LHCN-M2 (cell line): Measurements from ENCODE around the gene SLC39A3. TPM values are rescaled to one million over a fixed set of nuclear protein-coding genes. Genes with fewer than 3 reads are reported as not detected.

ENCODE experiments used
- DNase-seq: peaks from one replicate; pipeline ENCODE4 v3.0.0-alpha.2; 2012; ENCODE audit warnings: low read depth
- polyA plus RNA-seq: library from polyadenylated mRNA; unstranded; fragments of >200 nt; gene quantifications from one replicate; pipeline ENCODE4 v1.2.1, GENCODE V29; 2012; ENCODE audit warnings: missing spikeins
- total RNA-seq: library from RNA; depleted of rRNA; stranded (reverse); fragments of >200 nt; gene quantifications from 2 replicates; pipeline ENCODE4 v1.2.3, GENCODE V29; 2014; rRNA removed

SLC39A3 gene, protein sequence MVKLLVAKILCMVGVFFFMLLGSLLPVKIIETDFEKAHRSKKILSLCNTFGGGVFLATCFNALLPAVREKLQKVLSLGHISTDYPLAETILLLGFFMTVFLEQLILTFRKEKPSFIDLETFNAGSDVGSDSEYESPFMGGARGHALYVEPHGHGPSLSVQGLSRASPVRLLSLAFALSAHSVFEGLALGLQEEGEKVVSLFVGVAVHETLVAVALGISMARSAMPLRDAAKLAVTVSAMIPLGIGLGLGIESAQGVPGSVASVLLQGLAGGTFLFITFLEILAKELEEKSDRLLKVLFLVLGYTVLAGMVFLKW
- 47.7 and 51.0 TPM in 2 replicates for total RNA-seq
- 33.4 TPM for polyA plus RNA-seq

DNA sequence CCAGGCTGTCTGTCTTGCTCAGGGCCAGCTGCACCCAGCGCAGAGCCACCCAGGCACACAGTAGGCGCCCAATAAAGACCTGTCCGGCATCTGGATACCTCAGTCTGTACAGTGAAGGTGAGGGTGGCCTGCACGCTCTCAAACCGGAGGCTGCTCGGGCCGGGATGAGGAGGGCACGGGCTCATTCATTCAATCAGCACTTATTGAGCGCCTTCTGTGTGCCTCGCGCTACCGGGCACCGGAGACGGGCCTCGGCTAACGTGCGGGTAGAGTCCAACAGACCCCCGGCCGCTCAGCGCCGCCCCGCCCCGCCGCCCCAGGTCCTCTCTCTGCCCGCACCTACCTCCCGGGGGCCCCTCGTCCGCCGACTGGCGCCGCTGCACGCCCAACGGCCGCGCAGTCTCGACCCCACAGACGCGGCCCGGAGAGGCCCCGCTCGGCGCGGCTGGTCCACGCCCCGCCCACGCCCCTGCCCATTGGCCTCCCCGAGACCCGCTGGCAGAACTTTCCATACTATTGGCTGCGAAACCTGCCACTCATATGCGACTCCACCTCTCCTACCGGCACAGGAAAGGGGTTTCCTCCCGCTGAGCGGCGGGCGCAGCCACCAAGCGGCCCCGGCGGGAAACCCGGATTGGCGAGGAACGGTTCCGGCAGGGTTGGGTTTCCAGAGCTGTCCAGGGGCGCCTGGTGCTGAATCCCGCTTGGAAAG is at the start of gene SLC39A3:
Gene SLC39A3, minus strand, starts transcription at position 416 of the 712 bp plus-strand sequence. CDS start 2,760 bp downstream, outside the sequence.
- DNase-seq, result peak; percentile 97

DNA sequence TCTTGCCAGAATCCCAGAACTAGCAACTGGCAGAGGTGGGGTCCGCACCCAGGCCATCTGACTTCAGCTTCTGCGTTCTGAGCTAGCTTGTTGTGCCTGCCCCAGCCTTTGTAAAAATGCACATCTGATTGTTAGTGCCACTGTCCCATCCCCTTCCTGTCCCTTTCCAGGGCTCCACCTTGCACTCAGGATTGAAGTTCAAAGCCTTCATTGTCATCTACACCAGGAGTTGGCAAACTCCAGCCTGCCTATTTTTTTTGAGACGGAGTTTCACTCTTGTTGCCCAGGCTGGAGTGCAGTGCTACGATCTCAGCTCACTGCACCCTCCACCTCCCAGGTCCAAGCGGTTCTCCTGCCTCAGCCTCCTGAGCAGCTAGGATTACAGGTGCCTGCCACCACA is 48.4 kb upstream of the SLC39A3 start:
- DNase-seq, result no peak

DNA sequence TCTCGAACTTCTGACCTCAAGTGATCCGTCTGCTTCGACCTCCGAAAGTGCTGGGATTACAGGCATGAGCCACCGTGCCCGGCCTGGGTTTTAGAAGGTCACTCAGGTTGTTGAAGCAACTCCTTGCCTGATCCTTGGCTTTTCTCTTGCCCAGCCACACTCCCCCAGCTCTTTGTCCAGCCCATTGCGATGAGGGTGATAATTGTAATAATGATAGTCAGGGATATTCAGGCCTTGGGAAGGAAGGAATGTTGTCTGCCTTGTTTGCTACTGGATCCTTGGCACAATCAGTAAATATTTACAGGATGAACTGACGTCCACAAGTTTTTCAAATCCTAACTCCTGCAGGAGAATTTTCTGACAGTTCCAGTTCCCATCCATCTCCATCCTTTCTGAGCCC is 47.3 kb upstream of the SLC39A3 start:
- DNase-seq, result no peak

DNA sequence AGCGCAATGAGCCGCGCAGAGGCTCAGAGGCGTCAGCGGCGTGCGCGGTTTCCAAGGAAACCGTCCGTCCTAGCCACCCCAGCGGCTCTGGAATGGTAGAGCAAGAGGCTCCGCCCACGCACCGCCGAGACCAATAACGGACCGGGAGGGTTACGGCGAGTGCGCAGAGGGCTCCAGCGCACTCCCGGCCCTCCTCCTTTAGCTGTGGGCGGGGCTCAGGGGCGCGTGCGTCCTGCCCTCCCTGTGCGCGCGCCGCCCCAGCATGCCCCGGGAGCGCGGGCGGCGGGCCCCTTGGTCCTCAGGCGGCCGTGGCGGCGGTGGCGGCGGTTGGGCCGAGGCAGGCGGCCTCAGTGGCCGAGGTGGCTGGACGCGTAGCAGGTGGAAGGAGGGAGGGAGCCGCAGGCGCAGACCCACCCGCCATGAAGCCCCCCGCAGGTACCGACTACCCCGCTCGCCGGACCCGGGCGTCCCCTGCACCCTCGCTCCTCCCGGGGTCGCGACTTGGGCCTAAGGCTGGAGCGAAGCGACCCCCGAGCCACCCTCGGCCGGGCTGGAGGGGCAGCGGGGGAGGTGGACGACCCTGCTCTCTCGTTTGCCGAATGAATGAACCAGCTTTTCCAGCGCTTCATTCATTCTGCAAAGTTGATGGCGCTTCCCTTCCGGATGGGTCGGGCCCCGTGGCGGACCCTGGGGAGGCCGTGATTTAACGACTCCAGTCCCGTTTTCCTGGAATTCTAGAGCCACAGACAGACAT is 45.6 kb upstream of the SLC39A3 start, which contains the start of gene THOP1:
Gene THOP1, plus strand, starts transcription at position 260 of the 754 bp plus-strand sequence. Its CDS starts 160 bp downstream, at position 420.
- DNase-seq, result peak; percentile 98

DNA sequence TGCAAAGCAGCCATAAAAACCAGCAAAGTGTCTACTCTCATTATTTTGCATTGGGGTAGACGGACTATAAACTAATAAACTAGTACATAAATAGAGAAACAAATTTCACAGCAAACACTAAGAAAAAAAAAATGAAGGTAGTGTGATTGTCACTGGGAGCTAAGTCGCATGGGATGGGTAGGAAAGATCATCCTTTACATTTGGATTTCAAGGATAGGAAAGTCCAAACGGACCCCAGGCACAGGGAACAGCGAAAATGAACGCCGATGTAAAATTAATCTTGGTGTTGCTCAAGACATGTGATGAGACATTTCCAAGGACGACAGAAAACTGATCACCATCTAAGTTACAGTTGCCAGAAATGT is 43.9 kb upstream of the SLC39A3 start:
- DNase-seq, result no peak

DNA sequence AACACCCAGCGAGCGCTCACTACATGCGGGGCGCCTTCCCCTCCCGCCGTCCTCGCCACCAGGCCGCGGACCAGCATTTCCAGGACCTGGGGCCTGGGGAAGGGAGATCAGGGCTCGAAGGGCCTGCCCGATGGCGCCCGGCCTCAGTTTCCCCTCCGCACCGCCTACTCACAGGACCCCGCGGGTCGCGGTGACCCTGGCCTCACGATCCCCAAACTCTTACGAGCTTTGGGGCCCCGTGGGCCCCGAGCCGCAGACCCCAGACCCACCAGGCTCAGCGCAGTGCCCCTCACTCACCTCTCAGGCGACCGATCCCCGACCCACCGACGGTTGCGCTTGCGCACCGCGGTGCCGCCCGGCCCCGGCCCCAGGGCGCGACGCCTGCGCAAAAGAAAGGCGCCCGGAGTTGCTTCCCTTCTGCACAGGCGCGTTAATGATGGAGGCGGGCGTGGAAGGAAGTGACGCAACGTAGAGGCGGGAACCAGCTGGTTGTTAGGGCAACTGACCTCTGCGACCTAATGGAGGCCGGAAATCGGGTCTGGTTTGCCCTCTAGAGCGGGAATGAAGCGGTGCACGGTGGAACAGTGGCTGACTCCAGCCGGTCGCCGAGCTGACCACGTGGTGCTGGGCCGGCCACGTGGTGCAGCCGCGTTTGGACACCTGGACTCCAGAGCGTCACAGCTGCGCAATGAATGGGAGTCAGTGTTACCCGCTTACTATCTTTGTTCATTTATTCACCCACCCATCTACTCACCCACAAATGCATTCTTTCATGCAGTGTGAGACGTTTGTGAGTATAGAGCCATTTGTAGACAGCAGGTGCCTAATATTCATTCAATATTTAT is 43.3 kb upstream of the SLC39A3 start, which contains the start of gene SGTA:
Gene SGTA, minus strand, starts transcription at position 338 of the 845 bp plus-strand sequence. CDS start 14,205 bp downstream, outside the sequence.
- DNase-seq, result peak; percentile 99

DNA sequence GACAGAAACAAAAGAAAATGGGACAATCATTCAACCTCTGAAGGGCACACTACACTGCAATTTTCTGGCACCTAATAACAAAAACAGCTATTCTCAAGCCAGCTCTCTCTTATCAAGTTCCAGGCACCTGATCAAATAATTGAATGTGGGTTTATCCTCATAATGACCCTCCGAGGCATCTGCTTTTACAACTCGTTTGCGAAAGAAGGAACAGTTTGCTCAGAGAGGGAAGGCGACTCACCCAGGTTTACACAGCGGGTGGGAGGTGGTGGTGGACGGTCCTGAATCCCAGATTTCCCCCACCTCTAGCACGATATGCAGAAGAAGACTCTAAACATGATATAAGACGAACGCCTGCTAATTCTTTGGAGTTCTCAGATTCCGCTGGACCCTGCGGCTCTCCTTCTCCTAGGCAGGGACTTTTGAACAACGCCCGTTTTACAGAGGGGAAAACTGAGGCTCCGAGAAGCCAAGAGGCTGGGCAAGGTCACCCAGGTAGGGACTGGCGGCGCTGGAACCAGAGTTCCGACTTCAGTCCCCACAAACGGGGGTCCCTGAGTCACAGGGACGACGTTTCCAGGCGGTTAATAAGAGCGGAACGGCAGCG is 42.6 kb upstream of the SLC39A3 start:
- DNase-seq, result no peak

DNA sequence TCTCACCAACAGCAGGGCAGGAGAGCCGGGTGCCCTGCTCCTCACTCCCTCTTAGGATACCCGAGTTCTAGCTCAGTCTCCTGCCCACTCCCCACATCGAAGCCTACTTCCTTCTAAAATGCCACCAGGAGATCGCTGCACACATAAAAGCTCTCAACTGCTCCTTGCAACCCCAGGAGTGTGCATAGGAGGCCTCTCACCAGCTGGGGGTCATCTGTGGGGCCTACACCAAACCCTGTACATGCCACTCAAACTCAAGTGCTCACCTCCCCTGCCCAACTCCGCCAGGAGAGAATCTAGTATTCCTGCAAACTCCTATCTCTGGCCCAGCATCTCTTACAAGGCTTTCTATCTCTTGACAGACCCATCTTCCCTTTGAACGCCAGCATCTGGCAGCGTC is 40.5 kb upstream of the SLC39A3 start:
- DNase-seq, result no peak

DNA sequence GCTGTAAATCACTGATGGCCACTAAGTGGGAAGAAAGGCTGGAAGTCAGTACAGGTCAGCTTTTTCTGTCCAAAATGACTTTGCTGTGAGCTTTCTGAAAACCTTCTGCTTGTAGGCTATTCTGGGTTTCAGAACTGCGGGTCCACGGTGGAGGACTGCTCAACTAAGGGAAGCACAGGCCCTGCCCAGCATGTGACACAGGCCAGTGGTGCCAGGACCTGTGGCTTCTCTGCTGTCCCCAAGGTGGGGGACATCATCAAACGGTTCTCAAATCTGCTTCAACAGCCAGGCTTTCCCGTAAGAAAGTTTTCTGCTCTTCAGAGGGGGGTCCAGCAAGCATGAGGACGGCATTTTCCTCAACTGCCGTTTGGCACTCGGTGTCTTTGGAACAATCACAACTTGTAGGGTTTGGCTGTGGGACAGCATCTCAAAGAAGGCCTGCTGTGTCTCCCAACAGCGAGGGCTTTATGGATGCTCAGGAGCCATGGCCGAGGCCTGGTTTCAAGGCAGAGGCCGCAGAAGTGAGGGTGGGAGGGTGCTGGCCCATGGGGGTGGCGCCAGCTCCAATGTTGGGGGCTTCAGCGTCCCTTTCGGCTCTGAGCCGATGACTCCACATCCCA is 39.4 kb upstream of the SLC39A3 start:
- no peak for DNase-seq

DNA sequence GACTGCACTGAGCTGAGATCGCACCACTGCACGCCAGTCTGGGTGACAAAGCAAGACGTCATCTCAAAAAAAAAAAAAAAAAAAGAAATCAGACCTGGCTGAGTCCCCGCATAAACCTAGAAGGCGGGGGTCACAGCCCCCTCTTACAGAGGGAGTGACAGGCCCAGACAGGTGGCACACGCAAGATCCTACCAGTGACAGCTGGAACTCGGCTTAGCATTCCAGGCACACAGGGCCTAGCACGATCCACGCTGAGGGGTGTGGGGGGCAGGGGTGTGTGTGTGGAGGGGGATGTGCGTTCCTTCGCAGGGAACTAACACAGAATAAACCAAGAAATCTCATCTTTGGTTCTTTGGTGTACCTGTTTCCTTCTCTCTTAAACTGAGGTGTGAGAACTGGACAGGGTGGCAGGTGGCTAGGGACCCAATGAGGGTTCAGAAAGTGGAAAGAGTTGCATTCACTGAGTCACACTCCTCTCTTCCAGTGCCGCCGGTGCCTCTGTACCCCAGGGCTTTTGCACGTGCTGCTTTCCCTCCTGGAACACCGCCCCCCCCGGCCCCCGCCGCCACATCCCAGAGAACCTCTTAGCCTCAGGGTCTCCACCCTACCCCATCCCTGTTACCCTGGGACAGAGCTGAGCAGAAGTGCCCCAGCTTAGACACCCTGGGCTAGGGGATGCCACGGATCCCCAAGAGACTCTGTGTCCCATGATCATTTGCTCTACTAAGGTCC is 38.3 kb upstream of the SLC39A3 start:
- DNase-seq, result no peak

DNA sequence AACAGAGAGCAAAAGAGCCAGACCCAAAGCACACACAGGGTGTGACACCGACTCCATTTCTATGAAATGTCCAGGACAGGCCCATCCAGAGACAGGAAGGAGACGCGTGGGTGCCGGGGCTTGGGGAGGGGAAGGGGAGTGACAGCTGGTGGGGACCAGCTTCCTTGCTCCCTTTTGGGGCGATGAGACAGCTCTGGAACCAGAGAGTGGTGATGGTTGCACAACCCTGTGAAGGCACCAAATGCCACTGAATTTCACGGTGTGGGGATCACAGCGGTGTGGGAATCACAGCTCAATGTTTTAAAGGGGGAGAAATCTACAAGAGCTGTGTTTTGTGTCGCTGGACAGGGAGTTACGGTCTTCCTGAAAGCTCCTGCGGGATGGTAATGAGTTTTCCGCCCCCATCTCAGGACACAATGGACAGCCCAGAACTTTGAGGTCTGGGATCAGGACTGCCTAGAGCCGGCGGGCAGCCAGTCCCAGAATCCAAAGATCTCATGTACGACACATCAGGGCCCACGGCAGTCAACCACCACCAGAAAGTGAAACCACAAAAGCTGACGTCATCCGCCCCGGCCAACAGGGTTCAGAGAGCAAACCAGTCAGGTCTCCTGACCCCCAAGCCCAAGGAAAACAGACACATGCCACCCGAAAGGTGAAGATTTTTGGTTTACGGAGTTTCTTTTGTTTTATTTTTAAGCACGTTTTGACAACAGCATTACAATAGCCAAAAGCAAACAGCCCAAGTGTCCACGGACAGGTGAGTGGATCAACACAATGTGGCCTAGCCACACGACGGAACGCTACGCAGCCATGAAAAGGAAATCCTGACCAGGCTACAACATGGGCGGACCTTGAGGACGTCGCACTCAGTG is 36.0 kb upstream of the SLC39A3 start:
- peak; percentile 85 for DNase-seq

DNA sequence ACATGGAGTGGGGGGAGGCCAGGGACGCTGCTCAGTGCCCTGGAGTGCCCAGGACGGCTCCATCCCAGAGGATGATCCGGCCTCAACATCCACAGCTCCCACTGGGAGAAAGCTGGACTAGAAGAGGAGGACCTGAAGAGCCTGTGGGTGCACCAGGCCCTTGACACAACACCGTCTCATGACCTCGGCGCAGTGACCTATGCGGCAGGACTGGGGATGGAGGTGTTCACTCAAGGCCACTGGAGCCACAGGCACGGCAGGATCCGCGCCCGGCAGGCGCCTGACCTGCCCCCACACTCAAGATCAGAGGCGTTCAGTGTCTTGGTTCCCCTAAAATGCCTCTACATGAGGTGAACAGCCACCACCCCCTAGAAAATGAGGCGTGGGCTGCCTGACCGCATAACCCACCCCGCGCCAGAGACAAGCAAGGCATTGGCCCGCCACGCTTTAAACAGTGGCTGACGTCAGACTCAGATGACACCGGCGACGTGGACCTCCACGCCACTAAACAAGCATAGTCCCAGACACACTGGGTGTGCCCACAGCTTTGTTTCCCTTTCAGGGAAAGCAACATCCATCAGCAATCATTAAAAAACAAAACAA is 35.2 kb upstream of the SLC39A3 start:
- DNase-seq, result no peak

DNA sequence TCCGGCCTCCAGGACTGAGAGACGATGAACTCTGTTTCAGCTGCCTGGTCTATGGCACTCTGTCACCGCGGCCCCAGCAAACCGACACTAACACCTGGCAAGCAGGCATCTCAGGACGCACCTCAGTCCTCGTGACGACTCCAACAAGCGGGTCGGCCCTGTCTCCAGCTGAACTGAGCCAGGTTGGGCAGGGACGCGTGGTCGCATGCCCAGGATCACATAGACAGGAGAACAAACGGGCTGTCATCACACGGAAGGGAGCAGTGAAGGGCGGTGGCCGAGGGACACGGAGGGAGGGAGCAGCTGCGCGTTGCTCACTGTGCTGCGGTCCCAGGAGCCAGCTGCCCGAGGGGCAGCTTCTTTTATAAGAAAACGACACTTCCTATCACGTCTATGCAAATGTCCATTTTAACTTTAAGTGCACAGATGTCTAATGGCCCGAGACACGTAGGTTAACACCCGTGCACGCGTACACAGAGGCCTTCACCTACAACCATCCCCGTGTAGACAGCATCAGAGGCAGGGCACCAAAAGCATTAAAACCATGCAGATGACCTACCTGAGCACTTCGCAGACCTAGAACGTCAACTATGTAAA is 34.4 kb upstream of the SLC39A3 start:
- DNase-seq, result no peak

DNA sequence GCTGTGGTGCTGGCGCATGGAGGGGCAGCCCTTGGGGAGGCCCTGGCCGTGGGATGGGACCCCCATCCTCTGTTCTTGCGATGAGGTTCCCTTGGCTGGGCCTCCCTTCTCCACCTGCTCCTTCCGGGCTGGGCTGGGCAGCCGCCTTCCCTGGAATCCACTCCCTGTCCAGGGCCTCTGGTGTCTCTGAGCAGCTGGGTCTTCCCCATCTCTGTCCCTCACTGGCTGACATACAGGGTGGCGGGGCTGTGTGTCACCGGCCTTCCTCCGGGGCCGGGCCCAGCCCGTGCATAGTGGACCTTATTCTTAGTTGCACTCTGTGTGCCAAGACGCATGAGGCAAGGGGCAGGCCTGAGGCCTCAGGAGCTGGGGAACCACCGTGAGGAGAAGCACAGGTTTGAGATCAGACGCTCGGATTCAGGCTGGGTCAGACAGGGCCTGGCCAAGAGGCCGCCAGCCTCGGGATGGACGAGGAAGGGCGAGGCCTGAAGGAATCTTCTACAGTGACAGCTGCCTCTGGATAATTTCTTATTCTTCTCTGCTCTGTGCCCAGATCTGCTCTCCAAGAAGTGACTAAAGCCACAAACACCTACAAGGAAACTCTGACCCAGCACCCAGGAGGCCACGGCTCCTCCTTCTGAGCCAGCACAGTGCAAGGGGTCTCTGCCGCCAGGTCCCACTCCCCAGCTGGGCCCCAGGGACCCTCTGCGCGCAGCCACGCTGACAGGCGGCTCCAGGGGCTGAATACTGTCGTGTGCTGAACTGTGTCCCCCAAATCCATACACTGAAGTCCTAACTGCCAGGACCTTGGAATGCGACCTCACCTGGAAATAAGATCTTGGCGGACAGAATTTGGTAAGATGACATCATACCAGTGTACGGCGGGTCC is 32.2 kb upstream of the SLC39A3 start:
- peak; percentile 53 for DNase-seq

DNA sequence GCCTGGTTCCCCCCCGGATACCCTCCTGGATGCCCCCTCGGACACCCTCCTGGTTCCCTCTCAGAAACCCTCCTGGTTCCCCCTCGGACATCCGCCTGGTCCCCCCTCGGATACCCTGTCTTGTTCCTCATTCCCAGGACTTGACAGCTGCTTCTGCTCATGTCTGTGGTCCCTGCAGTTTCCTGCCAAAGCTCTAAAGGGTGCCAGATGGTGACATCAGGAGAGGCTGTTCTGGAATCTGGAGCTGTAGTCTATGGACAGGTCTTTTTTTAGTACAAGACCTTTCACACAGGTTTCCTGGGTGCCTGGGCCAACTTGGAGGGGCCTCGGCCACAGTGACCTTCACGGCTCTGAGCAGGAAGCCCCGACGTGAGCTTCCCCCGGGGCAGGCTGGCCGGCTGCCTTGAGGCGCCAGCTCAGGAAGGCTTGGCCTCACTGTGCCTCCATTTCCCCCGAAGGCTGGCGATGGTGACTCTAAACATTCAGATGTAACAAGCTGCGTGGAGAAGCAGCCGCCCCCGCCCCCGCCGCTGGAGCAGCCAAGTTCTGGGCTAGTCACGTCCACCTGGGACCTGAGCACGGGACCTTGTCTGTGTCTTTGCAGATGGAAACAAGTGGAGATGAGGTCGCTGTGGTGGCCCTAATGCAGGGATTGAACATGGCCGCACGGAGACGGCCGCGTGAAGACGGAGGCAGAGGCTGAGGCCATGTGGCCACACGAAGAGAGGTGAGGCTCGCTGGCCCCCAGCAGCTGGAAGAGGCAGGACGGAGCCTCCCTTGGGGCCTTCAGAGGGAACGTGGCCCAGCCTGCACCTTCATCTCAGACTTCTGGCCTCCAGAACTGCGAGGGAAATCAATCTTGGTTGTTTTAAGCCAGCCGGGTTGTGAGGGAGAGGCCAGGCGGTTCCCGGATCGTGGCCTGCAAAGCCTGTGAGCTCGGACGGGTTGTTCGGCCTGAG is 30.5 kb upstream of the SLC39A3 start:
- no peak for DNase-seq
